HEK293 (cell line): Measurements from ENCODE around the gene PPP1R1B.

Experiments used
- CTCF ChIA-PET: fragments of 350-600 bp; formaldehyde crosslinking; extraction: SDS; loops from one replicate; lab custom pipeline; 2021; ENCODE audit warnings: antibody characterized with exemption; lab: Yijun Ruan, JAX
- POLR2A ChIA-PET: fragments of 300-600 bp; formaldehyde crosslinking; extraction: SDS; loops from one replicate; lab custom pipeline; 2020; ENCODE audit warnings: antibody characterized with exemption, inconsistent platforms; lab: Yijun Ruan, JAX
- H3K27ac ChIP-seq: fragments of 200-500 bp; sonication (Bioruptor generic); 2 replicates; pipeline ENCODE4 v1.5.1; 2014; ENCODE audit warnings: low read depth, low read length, control low read depth, inconsistent platforms; ENCODE audit errors: extremely low read depth
- H3K36me3 ChIP-seq, 2 experiments: fragments of 200-500 bp in 1 of 2; sonication (Bioruptor generic) in 1 of 2; 1 replicate in 1 of 2; 2 replicates in 1 of 2; pipeline ENCODE4 v1.5.1; 2014 to 2017; ENCODE audit warnings: inconsistent platforms in 2 of 2, low read length in 2 of 2; ENCODE audit not compliant: control insufficient read depth in 2 of 2, insufficient read depth in 1 of 2
- H3K4me1 ChIP-seq: fragments of 200-500 bp; sonication (Bioruptor generic); 2 replicates; pipeline ENCODE4 v1.5.1; 2014; ENCODE audit warnings: mild to moderate bottlenecking, low read length, inconsistent platforms; ENCODE audit not compliant: control insufficient read depth, insufficient read depth
- H3K4me3 ChIP-seq: 2 replicates; pipeline ENCODE4 v1.5.1; 2011; ENCODE audit warnings: low read depth, mild to moderate bottlenecking, control low read depth, low read length, moderate library complexity
- H3K9me3 ChIP-seq: fragments of 200-500 bp; sonication (Bioruptor generic); 2 replicates; pipeline ENCODE4 v1.5.1; 2014; ENCODE audit warnings: low read depth, low read length, inconsistent platforms; ENCODE audit not compliant: control insufficient read depth, insufficient read depth
- KLF8 ChIP-seq: fragments of 450-650 bp; formaldehyde crosslinking; IDR thresholded peaks from 2 replicates; pipeline ENCODE4 v1.5.1; 2016; ENCODE audit warnings: missing biosample characterization, missing genetic modification characterization
- SALL2 ChIP-seq: fragments of 450-650 bp; formaldehyde crosslinking; IDR thresholded peaks from 2 replicates; pipeline ENCODE4 v1.5.0; 2017; ENCODE audit warnings: missing biosample characterization, mild to moderate bottlenecking, missing genetic modification characterization, borderline replicate concordance
- SCRT1 ChIP-seq: fragments of 450-650 bp; formaldehyde crosslinking; IDR thresholded peaks from 2 replicates; pipeline ENCODE4 v1.5.1; 2016; ENCODE audit warnings: missing biosample characterization, missing genetic modification characterization, borderline replicate concordance
- SP7 ChIP-seq: fragments of 450-650 bp; formaldehyde crosslinking; IDR thresholded peaks from 2 replicates; pipeline ENCODE4 v1.5.1; 2016; ENCODE audit warnings: missing biosample characterization, missing genetic modification characterization
- TRIM28 ChIP-seq: IDR thresholded peaks from 2 replicates; pipeline ENCODE4 v1.6.1; 2011; ENCODE audit warnings: low read length, control low read depth, borderline replicate concordance
- ZBTB20 ChIP-seq: fragments of 450-650 bp; formaldehyde crosslinking; IDR thresholded peaks from 2 replicates; pipeline ENCODE4 v1.5.1; 2016; ENCODE audit warnings: missing biosample characterization, missing genetic modification characterization
- ZNF133 ChIP-seq: fragments of 450-650 bp; formaldehyde crosslinking; IDR thresholded peaks from 2 replicates; pipeline ENCODE4 v1.5.1; 2016; ENCODE audit warnings: missing biosample characterization, missing genetic modification characterization
- ZNF211 ChIP-seq: fragments of 450-650 bp; formaldehyde crosslinking; IDR thresholded peaks from 2 replicates; pipeline ENCODE4 v1.5.1; 2016; ENCODE audit warnings: low read depth, missing biosample characterization, missing genetic modification characterization
- ZNF311 ChIP-seq: fragments of 450-650 bp; formaldehyde crosslinking; IDR thresholded peaks from 2 replicates; pipeline ENCODE4 v1.5.1; 2017; ENCODE audit warnings: missing biosample characterization, missing genetic modification characterization, borderline replicate concordance
- ZNF335 ChIP-seq: fragments of 450-650 bp; formaldehyde crosslinking; conservative IDR thresholded peaks from 2 replicates; pipeline ENCODE4 v1.5.1; 2016; ENCODE audit warnings: missing biosample characterization, missing genetic modification characterization
- ZNF391 ChIP-seq: fragments of 450-650 bp; formaldehyde crosslinking; IDR thresholded peaks from 2 replicates; pipeline ENCODE4 v1.5.1; 2016; ENCODE audit warnings: low read depth, missing biosample characterization, missing genetic modification characterization, borderline replicate concordance
- ZNF416 ChIP-seq: fragments of 450-650 bp; formaldehyde crosslinking; IDR thresholded peaks from 2 replicates; pipeline ENCODE4 v1.5.1; 2016; ENCODE audit warnings: missing biosample characterization, missing genetic modification characterization
- ZNF529 ChIP-seq: fragments of 450-650 bp; formaldehyde crosslinking; IDR thresholded peaks from 2 replicates; pipeline ENCODE4 v1.5.1; 2017; ENCODE audit warnings: missing genetic modification characterization, missing biosample characterization; ENCODE audit not compliant: insufficient replicate concordance
- ZNF548 ChIP-seq: fragments of 450-650 bp; formaldehyde crosslinking; IDR thresholded peaks from 2 replicates; pipeline ENCODE4 v1.5.1; 2016; ENCODE audit warnings: missing biosample characterization, missing genetic modification characterization
- ZNF561 ChIP-seq: fragments of 450-650 bp; IDR thresholded peaks from 2 replicates; pipeline ENCODE4 v1.5.1; 2018; ENCODE audit warnings: missing biosample characterization, missing genetic modification characterization, borderline replicate concordance
- ZNF596 ChIP-seq: fragments of 450-650 bp; IDR thresholded peaks from 2 replicates; pipeline ENCODE4 v1.5.0; 2018; ENCODE audit warnings: missing biosample characterization, mild to moderate bottlenecking, missing genetic modification characterization, moderate library complexity
- ZNF600 ChIP-seq: fragments of 450-650 bp; formaldehyde crosslinking; IDR thresholded peaks from 2 replicates; pipeline ENCODE4 v1.5.1; 2016; ENCODE audit warnings: missing biosample characterization, missing genetic modification characterization
- ZNF610 ChIP-seq: fragments of 450-650 bp; formaldehyde crosslinking; IDR thresholded peaks from 2 replicates; pipeline ENCODE4 v1.5.1; 2016; ENCODE audit warnings: missing biosample characterization, missing genetic modification characterization, borderline replicate concordance
- ZNF623 ChIP-seq: fragments of 450-650 bp; formaldehyde crosslinking; IDR thresholded peaks from 2 replicates; pipeline ENCODE4 v1.5.1; 2016; ENCODE audit warnings: missing biosample characterization, missing genetic modification characterization
- ZNF654 ChIP-seq: fragments of 450-650 bp; formaldehyde crosslinking; IDR thresholded peaks from 2 replicates; pipeline ENCODE4 v1.5.1; 2016; ENCODE audit warnings: low read depth, missing biosample characterization, missing genetic modification characterization
- ZNF677 ChIP-seq: fragments of 450-650 bp; IDR thresholded peaks from 2 replicates; pipeline ENCODE4 v1.5.0; 2018; ENCODE audit warnings: missing biosample characterization, mild to moderate bottlenecking, missing genetic modification characterization, moderate library complexity
- ZNF768 ChIP-seq: fragments of 450-650 bp; formaldehyde crosslinking; IDR thresholded peaks from 2 replicates; pipeline ENCODE4 v1.5.1; 2018; ENCODE audit warnings: missing biosample characterization, mild to moderate bottlenecking, missing genetic modification characterization
- ZSCAN30 ChIP-seq: fragments of 450-650 bp; IDR thresholded peaks from 2 replicates; pipeline ENCODE4 v1.5.1; 2018; ENCODE audit warnings: missing biosample characterization, mild to moderate bottlenecking, missing genetic modification characterization, moderate library complexity
- TF ChIP-seq, protein P1 (sequence below): fragments of 450-650 bp; IDR thresholded peaks from 2 replicates; pipeline ENCODE4 v1.5.1; 2018; ENCODE audit warnings: missing biosample characterization, mild to moderate bottlenecking, missing genetic modification characterization

The PPP1R1B gene

DNA sequence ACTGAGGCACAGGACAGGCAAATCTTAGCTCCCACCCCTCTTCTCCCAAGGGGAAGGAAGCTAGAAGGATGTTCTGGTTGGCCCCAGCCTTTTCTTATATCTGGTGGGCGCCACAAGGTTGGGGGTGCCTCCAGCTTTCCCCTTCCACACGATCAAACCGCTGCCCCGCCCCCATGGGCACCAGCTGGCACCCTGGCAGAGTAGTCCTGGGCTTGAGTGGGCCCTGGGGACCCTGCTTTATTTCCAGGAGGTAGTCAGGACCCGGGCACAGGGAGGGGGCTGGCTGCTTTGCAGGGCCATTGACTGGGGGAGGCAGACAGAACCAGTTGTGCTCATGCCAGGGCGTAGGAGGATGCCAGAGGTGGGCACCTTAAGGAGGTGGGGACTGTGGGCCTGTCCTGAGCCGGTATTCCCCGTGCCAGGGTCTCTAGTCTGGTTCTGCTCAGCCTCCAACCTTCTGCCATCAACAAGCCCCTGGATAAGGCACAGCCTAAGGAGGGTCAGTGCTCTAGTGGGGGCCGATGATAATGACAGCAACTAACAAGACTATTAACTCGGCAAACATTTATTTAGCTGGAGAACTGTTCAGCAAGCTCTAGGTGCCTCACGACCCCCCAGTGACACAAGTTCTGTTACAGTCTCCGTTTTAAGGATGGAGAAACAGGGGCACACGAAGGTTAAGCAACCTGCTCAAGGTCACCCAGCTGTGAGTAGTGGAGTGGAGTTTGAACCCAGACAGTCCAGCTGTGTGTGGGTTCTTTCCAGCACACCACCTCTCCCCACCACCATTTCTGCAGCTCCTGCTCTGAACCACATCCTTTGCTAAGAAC lies 7.6 kb upstream of the PPP1R1B start (continued):
- TF ChIP-seq, protein P1, sequence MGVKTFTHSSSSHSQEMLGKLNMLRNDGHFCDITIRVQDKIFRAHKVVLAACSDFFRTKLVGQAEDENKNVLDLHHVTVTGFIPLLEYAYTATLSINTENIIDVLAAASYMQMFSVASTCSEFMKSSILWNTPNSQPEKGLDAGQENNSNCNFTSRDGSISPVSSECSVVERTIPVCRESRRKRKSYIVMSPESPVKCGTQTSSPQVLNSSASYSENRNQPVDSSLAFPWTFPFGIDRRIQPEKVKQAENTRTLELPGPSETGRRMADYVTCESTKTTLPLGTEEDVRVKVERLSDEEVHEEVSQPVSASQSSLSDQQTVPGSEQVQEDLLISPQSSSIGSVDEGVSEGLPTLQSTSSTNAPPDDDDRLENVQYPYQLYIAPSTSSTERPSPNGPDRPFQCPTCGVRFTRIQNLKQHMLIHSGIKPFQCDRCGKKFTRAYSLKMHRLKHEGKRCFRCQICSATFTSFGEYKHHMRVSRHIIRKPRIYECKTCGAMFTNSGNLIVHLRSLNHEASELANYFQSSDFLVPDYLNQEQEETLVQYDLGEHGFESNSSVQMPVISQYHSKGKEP (tag by site-specific recombination), result no peak
- TF ChIP-seq ZNF416 (tag by site-specific recombination), result no peak
- TF ChIP-seq TRIM28, result no peak
- TF ChIP-seq ZNF610, result no peak
- TF ChIP-seq ZNF596, result no peak
- TF ChIP-seq ZNF335 (tag by site-specific recombination), result no peak

DNA sequence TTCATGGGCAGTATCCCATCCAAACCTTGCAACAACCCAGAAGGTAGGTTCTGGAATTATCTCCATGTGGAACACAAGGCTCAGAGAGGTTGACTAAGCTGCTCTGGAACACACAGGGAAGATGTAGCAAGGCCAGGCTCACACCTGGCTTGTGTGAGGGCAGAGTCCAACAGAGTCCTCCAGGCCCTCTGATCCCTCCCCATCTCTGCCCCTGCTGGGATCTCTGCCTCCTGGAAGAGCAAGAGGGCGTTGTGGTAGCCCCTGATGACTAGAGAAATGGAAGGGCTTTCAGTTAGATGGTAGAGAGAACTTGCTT lies 7.0 kb upstream of the PPP1R1B start:
- peaks cover 4% of the 10 kb centered on the region for H3K4me1 ChIP-seq
- no peak overlapping the region for H3K4me3 ChIP-seq
- no peaks in the 10 kb centered on the region for H3K9me3 ChIP-seq
- ChIA-PET POLR2A (interaction anchor here (0.6 to 2.1 kb wide), 2 partner anchors 11 to 415 kb away, joined by 4 to 6 read pairs; no protein-coding TSS in a partner anchor), CTCF (interaction anchor here (1.0 to 11.8 kb wide), 16 partner anchors 8 to 414 kb away, joined by 3 to 475 read pairs (median 22); partner anchors contain the start of genes PNMT, STARD3 and TCAP)
- no peaks in the 10 kb centered on the region for H3K36me3 ChIP-seq
- no peak overlapping the region for H3K27ac ChIP-seq
- TF ChIP-seq ZBTB20 (tag by site-specific recombination), result no peak
- TF ChIP-seq ZNF600 (tag by site-specific recombination), result peak; percentile 86; the same call in 1 of the 2 replicates
- no peak for TF ChIP-seq ZNF211 (tag by site-specific recombination)
- TF ChIP-seq SALL2 (tag by site-specific recombination), result no peak
- TF ChIP-seq ZNF768 (tag by site-specific recombination), result 0 out of 2 replicates have a peak, but pooled peaks have one; percentile 37
- no peak for TF ChIP-seq SCRT1

DNA sequence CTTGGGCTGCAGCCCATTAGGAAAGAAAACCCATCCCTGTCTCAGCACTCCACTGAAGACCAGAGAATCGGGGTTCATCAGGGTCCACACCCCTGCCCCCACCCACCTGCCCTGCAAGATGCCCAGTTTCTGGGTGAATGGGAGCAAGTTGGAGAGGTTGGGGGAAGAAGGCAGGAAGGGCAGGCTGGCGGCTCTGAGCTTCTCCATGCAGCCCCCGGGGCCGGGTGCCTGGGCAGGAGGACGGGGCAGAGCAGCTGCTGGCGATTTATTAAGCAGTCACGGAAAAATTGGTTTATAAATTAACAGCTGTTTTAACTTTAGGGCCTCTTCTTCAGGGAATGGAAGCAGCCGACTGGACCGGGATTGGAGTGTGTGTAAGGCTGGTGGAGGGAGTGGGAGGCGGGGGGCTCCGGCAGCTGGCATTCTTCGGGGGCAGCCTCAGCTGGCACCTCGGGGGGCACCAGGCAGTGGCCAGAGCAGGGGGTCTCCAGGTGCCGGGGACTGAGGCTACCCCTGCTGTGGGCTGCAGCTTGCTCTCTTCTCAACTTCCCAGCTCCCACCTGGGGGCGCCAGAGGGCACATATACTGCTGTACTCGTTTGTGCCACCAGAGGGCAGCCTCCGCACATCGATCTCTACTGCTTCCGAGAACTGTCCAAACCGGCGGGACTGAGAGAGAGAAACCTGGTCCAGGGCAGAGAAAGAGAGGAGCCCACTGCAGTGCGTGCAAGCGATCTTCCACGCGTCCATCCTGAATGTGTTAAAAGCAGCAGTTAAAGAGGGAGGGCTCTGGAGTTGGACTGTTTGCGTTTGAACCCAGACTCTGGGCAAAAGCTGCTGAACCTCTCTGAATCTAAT lies 5.0 kb upstream of the PPP1R1B start:
- CTCF ChIA-PET, result interaction anchor here (0.5 to 11.8 kb wide), 99 partner anchors 10 to 984 kb away, joined by 3 to 475 read pairs (median 5); partner anchors contain the start of genes CSF3, ERBB2, MIEN1 and NEUROD2
- POLR2A ChIA-PET, result interaction anchor here (0.5 to 1.3 kb wide), 8 partner anchors 12 to 359 kb away, joined by 3 to 7 read pairs (median 4); partner anchors contain the start of genes ERBB2, PGAP3 and PSMD3
- Histone ChIP-seq H3K9me3 (no peaks in the 10 kb centered on the region), H3K27ac (no peak overlapping the region), H3K36me3 (no peaks in the 10 kb centered on the region), H3K4me3 (no peak overlapping the region), H3K4me1 (peaks cover 4% of the 10 kb centered on the region)
- TF ChIP-seq ZNF548 (tag by site-specific recombination) (no peak), ZNF391 (tag by site-specific recombination) (peak; percentile 15; the same call in 1 of the 2 replicates), ZNF768 (tag by site-specific recombination) (no peak), ZNF529 (no peak), ZNF596 (no peak), KLF8 (tag by site-specific recombination) (peak; percentile 69; the same call in 1 of the 2 replicates), ZNF561 (tag by site-specific recombination) (0 out of 2 replicates have a peak, but pooled peaks have one; percentile 58), ZSCAN30 (tag by site-specific recombination) (peak; percentile 84; the same call in 1 of the 2 replicates), SP7 (peak; percentile 54; the same call in 1 of the 2 replicates), ZNF133 (no peak), ZNF623 (tag by site-specific recombination) (no peak), ZNF311 (no peak), ZNF654 (tag by site-specific recombination) (peak; percentile 99), ZNF677 (tag by site-specific recombination) (no peak), ZNF416 (tag by site-specific recombination) (no peak), TRIM28 (no peak)
